Islet precursor cell (in vitro differentiated cells): ENCODE data around the gene ETFA.

ENCODE experiments used
- DNase-seq: peaks from one replicate; pipeline ENCODE4 v3.0.0-alpha.2; 2018

ETFA gene

DNA sequence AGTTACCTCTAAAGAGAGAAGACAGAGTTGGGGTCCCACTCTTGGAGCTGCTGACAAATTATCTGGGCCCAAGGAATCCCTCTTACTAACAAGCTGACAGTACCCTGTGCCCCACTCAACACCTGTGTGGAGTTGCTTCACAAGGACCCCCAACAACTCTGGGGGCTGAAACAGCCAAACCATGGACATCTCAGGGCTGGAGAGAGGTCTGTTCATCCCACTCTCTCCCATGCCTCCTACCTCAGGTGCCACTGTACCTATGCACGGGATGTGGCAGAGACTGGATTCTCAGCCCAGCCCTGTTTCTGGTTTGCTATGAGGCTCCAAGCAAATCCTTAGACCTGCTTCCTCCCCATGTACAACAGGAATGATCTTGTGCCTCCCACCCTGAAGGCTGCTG lies 101.7 kb downstream of the ETFA start:
- DNase-seq, result no peak

DNA sequence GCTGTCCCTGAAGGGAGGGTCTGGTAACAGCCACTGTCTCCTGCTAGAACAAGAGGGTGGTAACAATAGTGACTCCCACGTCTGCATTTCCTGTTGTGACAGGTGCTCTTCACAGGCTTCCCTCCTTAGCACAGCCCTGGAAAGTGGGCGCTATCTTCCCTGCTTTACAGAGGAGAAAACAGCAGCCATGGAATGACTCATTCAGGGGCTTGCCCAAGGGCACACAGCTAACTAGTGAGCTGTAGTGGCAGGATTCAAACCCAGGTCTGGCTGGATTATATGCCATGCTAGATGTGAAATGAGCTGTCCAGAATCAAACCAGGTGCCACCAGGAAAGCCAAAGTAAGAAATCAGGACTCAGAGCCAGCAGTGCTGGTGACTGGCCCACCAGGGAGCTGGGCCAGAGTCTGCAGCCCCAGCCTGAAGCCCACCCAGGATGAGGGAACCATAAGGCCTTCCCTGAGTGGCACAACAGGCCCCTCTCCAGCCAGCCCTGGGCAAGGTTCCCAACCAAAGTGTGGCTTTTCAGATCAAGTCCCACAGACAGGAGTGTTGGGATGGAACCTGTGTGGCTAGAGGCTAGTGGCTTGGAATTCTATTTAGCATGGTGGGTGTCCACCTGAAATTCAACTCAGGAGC lies 102.4 kb downstream of the ETFA start:
- DNase-seq, result peak; percentile 40

DNA sequence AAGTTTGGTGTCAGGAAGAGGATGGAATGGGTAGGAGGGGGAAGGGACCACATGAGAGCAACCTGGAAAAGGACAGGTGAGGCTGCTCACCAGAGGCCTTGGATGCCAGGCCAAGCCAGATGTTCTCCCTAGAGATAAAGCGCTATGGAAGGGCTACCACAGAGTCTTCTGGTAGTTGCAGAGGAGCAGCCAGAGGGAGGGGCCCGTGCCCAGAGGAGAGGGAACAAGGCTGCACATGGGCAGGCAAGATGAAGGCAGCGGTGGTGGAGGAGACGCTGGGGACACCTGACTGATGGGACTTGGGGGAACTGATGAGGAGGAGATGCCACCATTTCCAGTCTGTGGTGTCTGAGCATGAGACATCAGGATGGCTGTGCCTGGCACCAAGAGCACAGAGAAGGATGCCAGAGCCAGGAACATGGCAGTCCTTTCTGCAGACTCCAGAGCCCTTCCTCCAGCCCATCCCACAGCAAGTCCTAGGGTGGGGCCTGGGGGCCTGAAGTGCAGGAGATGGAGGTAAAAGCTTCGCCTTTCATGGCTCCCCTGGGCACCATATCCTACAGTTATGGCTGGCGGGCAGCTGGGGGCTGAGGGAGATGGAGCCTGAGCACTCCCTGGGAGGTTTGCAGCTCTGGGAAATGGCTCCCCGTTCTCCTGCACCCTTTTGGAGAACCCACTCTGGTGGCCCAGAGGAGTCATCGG lies 103.0 kb downstream of the ETFA start:
- peak; percentile 38 for DNase-seq

DNA sequence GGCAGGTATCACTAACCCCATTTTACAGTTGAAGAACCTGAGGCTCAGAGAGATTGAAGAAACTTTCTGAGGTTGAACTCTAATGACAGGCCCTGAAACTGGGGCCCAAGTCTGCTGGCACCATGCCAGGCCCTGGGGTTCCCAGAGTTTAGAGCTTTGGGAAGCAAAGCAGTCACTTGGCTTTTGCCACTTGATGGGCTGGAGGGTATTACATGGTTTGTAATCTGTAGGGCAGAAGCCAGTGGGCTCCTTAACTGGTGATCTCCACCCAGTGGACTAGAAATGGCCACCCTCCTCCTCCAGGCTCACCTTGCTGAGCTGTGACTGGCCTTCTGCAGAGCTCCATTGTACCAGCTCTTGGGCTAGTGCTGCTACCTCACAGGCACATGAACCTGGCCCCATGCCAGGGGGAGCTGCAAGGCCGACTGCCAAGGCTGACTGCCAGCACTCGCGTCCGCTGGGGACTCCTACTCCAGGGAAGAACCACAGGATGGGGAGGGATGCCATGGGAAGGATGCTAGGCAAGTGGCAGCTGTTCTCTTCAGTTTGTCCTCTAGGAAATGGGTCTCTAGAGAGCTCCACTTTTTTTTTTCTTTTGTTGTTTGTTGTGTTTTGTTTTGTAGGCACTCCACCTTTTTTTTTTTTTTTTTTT lies 104.8 kb downstream of the ETFA start:
- no peak for DNase-seq

DNA sequence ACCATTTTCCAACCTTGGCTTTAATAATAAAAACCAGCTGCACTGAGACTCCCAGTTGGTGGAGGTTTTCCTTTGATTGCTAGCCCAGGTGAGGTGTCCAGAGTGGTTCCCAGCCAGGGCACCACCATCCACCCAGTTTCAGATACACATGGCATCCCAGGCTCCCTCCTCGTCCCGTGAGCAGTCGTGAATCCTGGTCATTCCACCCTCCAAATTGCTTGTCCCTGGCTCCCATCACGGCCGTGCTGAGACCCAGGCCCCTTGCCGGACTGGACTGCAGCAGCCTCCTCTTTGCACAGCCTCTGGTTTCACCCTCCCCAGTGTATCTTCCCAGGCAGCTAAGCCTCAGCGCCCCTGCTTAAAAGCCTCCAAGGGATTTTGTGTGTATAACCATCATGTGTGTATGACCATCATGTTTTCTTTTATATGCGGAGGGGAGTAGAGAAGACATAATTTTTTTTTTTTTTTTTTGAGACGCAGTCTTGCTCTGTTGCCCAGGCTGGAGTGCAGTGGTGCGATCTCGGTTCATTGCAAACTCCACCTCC lies 106.3 kb downstream of the ETFA start:
- peak; percentile 39 for DNase-seq

DNA sequence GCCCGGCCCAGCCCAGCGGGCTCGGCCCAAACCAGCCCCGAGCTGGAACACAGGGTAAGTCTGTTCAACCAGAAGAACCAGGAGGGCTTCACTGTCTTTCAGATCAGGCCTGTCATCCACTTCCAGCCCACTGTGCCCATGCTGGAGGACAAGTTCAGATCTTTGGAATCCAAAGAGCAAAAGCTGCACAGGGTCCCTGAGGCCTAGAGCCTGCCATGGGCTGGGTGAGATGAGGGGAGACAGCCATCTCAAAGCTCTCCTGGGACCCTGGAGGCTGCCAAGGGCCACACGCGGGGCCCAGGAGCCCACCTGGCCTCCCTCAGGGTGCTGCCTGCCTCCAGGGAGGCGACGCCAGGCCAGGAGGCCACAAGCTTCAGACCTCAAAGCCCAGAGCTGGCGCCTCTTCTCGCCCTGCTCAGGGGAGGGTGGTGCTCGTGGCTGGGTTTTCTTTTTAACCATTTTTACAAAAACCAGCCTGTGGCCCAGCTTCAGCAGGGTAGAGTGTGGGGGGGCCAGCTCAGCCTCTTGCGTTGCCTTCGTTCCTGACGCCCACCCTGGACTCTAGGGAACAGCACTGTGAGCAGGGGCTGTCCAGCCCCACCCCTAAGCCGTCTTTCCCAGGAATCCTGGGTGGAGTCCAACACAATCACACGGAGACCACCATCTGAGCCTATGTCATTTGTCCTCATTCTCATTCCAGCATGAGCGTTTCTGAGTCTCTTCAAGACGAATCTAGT lies 107.0 kb downstream of the ETFA start:
- peak; percentile 20 for DNase-seq

GRCh38 chr15:76203346-76204108 lies 107.7 kb downstream of the ETFA start:
- DNase-seq, result peak; percentile 50

DNA sequence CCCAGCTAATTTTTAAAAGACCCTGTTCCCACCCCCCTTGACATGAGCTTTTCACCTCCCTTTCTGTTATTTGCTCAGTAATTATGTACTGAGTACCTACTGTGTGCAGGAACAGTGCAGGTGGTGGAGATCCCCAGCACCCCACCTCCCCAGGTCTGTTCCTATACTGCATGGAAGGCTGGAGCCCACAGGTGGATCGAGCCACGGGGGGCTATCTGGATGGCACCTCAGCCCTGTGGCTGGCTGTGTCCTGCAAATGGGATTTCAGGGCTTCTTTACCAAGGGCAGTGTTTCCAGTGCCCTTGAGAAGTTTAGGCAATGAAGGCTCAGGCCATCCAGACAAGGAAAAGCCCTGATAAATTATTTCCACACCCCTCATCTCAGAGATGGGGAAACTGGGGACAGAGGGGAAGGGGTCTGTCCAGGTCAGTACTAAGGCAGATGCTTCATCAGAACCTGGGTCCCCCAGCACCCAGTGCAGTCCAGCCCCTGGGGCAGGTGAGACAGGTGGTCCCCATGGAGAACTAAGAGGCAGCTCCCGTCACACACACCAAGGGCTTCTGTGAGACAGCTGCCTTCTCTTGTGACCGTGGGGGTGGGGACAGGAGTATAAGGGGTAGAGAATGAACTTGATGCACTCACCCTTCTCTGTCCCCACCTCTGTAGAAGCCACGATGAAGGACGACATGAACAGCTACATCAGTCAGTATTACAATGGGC lies 109.6 kb downstream of the ETFA start:
- DNase-seq, result peak; percentile 43

GRCh38 chr15:76200641-76201105 lies 110.6 kb downstream of the ETFA start:
- peak; percentile 76 for DNase-seq

DNA sequence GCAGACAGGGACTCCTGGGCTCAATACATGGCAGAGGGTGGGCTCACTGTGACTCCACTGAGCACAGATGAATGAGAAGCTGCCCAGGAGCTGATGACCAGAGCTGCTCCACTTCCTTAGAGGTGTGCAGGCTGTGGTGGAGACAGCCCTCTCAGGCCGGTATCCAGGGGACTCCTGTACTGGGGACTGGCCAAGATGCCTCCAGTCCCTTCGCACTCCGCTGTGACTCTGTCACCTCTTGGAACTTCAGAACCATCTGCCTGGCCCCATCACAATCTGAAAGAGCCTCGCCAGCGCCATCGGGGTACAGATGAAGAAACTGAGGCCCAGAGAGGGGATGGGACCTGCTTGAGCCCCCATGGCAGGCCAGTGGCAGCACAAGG lies 111.2 kb downstream of the ETFA start:
- DNase-seq, result peak; percentile 46

GRCh38 chr15:76199106-76200082 lies 111.9 kb downstream of the ETFA start:
- peak; percentile 41 for DNase-seq

- peak; percentile 51 for DNase-seq
Measured at GRCh38 chr15:76198456-76199105, 112.7 kb downstream of the ETFA start.

DNA sequence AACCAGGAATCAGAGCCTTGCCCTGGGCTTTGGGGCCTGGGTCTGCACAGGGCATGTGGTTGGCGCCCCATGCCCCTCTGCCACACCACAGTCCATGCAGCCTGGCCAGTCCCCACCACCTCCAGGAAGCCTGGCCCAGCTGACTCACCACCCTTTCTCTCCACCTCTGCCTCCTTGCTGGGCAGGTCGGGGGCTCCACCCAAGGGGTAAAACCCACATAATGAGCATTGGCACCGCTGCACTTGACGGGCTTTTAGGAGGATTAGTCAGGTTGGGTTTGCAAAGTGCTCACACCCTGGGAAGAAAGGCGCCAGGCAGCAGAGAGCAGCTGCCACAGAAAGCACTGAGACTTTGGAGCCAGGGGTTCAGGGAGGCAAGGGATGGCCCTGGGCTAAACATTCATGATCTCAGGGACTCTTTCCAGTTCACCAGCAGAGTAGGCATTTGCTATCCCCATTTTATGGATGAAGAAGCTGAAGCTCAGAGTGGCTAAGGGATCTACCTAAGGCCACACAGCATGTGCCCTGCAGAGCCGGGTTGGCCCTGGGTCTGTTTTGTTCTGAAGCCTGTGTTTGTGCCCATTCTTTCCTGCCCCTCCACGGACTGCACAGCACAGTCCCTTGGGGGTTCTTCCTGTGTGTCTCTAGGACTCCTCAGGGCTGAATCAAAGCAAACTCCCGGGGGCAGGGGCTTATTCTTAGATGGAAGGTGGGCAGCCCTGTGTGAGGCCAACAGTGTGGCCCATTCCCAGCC lies 113.4 kb downstream of the ETFA start:
- DNase-seq, result peak; percentile 48

DNA sequence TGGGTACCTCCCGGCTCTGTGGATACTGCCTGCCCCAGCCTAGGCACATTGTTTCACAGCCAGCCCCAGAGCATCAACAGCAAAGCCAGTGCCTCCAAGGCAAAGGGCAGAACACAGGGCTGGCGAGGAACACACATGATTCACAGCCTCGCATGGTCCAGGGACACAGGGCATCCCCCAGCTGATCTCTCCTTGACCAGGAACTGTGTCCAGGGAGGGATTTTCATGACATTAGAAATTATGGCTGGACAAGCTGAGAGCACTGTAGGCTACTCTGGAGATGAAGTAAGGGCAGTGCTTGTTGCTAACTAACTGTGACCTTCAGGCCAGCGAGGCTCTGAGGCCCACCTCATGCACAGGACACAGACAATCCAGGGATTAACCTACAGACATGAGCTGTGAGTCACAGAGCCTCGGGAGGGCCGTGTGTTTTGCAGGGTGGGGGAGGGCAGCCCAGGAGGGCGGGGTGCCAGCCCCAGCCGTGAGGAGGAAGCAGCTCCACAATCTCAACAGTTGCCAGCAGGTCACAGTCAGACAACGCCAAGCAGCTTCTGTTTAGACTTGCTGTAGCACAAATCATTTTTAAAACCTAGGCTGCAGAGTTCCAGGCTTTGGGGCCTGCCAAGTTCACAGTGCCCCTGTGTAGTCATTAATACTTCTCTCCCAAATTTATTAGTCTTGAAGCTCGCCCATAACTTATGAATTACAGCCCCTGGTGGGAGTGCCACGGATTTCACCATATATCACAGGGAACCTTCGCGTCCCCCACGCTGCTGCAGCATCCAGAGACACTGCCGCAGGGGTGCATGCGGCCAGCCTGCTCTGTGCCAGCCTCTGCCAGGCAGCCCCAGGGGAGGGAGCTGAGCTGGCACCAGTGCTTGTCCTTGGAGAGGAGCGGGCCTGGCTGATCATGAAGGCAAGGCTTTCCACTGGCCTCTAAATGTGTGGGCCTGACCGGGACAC lies 114.7 kb downstream of the ETFA start:
- DNase-seq, result peak; percentile 92

DNA sequence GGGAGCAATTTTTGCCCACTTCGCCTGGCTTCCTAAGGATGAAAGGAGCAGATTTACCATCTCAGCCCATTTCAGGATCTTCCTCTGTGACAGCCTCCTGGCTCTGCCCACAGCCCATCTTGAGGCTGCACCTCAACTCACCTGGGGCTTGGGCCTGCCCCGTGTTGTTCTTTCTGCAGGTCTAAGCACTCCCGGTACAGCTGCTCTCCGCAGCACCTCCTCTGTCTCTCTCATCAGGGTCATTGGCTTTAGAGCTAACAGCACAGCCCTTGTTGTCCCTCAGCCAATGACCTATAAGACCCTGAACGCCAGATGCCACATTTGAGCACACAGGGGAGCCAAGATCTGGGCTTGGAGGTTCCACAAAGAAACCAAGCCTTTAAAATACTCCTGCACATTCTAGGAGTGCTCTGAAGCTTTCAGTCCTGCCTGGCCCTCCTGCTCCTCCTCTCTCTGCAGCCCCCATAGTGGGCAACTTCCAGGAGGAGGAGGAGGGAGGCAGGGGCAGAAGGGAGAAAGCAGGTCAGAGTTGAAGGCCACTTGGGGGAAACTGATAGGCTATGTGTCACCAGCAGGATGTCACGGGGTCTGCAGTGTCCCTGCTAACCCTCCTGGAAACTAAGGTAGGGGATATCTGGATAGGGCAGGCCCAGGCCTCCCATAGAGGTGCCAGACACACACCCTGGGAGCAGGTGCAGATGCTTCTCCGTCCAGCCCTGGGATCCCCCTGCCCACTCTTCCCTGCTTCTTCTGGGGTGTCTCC lies 115.6 kb downstream of the ETFA start:
- no peak for DNase-seq

GRCh38 chr15:76193934-76194333 lies 117.3 kb downstream of the ETFA start:
- DNase-seq, result no peak

DNA sequence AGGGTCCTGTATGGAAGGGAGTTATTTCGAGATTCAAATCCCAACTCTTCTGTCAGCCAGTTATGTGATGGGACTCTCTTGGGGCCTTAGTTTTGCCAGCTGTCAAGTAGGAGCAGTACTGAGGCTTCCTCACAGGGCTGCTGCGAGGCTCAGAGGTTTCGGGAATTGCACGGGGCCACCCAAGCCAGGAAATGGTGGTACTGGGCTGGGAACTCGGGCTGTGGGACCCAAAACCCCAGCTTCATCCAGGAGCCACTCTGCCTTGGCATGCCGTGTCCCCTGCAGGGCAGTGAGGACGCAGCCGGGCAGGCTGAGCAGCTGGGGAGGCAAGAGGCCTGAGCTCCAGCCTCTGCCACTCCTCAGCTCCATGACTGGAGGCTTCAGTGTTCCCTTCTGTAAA lies 118.6 kb downstream of the ETFA start:
- no peak for DNase-seq
